Keratinocyte (primary cell): ENCODE measurements around the gene COL9A3. TPM values are rescaled to one million over a fixed set of nuclear protein-coding genes. Genes with fewer than 3 reads are reported as not detected.

ENCODE experiments used
- DNase-seq: peaks from one replicate; pipeline ENCODE4 v3.0.0-alpha.2; 2011; ENCODE audit warnings: low read depth, missing footprints, low spot score
- FAIRE-seq: peaks from 2 replicates; lab custom pipeline; 2011; peaks lifted over from hg19 to GRCh38; lab: Jason Lieb, UNC
- H2AFZ ChIP-seq: 2 replicates; pipeline ENCODE4 v1.6.0; 2012; ENCODE audit warnings: low read length, control low read depth, inconsistent platforms; ENCODE audit not compliant: control insufficient read depth
- H3K27ac ChIP-seq: 2 replicates; pipeline ENCODE4 v1.5.1; 2011; ENCODE audit warnings: low read length; ENCODE audit not compliant: control insufficient read depth, insufficient read depth
- H3K27me3 ChIP-seq: 3 replicates; pipeline ENCODE4 v1.6.0; 2011; ENCODE audit warnings: low read length; ENCODE audit not compliant: control insufficient read depth, insufficient read depth; ENCODE audit errors: extremely low read depth
- H3K36me3 ChIP-seq, 2 experiments: 2 replicates in 1 of 2; 3 replicates in 1 of 2; pipeline ENCODE4 v1.5.1; 2011; ENCODE audit warnings: low read length in 2 of 2, mild to moderate bottlenecking in 1 of 2; ENCODE audit not compliant: control insufficient read depth in 2 of 2, insufficient read depth in 2 of 2; ENCODE audit errors: extremely low read depth in 1 of 2
- H3K4me1 ChIP-seq: 3 replicates; pipeline ENCODE4 v1.5.1; 2011; ENCODE audit warnings: low read length; ENCODE audit not compliant: control insufficient read depth, insufficient read depth; ENCODE audit errors: extremely low read depth
- H3K4me2 ChIP-seq: 3 replicates; pipeline ENCODE4 v1.6.0; 2011; ENCODE audit warnings: low read depth, low read length; ENCODE audit not compliant: control insufficient read depth, insufficient read depth; ENCODE audit errors: extremely low read depth
- H3K4me3 ChIP-seq, 3 experiments: fragments of 200-600 bp in 1 of 3; sonication (generic) in 1 of 3; 2 replicates in 2 of 3; 3 replicates in 1 of 3; pipeline ENCODE4 v1.5.1; 2011 to 2016; ENCODE audit warnings: low read length in 3 of 3, mild to moderate bottlenecking in 3 of 3, control low read depth in 2 of 3, inconsistent platforms in 1 of 3, low read depth in 1 of 3, mixed read lengths in 1 of 3, mixed run types in 1 of 3, moderate library complexity in 1 of 3; ENCODE audit not compliant: control insufficient read depth in 2 of 3, insufficient read depth in 2 of 3; ENCODE audit errors: extremely low read depth in 1 of 3
- H3K79me2 ChIP-seq: 2 replicates; pipeline ENCODE4 v1.6.0; 2012; ENCODE audit warnings: low read length; ENCODE audit not compliant: control insufficient read depth, insufficient read depth
- H3K9ac ChIP-seq: 3 replicates; pipeline ENCODE4 v1.6.0; 2011; ENCODE audit warnings: low read length; ENCODE audit not compliant: control insufficient read depth, insufficient read depth; ENCODE audit errors: extremely low read depth
- H3K9me1 ChIP-seq: 3 replicates; pipeline ENCODE4 v1.6.0; 2011; ENCODE audit warnings: low read length; ENCODE audit not compliant: control insufficient read depth, insufficient read depth; ENCODE audit errors: extremely low read depth
- H3K9me3 ChIP-seq: 2 replicates; pipeline ENCODE4 v1.5.1; 2012; ENCODE audit warnings: low read depth, low read length; ENCODE audit not compliant: control insufficient read depth
- H4K20me1 ChIP-seq: 3 replicates; pipeline ENCODE4 v1.6.0; 2011; ENCODE audit warnings: low read length; ENCODE audit not compliant: control insufficient read depth, insufficient read depth; ENCODE audit errors: extremely low read depth
- EZH2 ChIP-seq: IDR thresholded peaks from one replicate; pipeline ENCODE4 v1.6.1; 2012; ENCODE audit warnings: inconsistent platforms, mild to moderate bottlenecking, low read length, moderate library complexity
- dilution Hi-C: fragments of 300-500 bp; cut with MboI; formaldehyde crosslinking; loops from one replicate; pipeline ENCODE4 v1.7.0; 2020; ENCODE audit warnings: low sequenced_read_pairs; ENCODE audit not compliant: extremely low pct_ligation_motif_present
- polyA plus RNA-seq, 5 experiments: library from polyadenylated mRNA; depleted of rRNA in 3 of 5; stranded (reverse) in 3 of 5; stranded (forward) in 1 of 5; unstranded in 1 of 5; fragments of >200 nt; gene quantifications; 1 replicate in 1 of 5; 2 replicates in 3 of 5; 3 replicates in 1 of 5; pipeline versions ENCODE4 v1.2.1 to v1.2.3, GENCODE V29; 2011 to 2012; ENCODE audit warnings: missing spikeins in 2 of 5, low read depth in 1 of 5, low replicate concordance in 1 of 5
- TF ChIP-seq, protein P1 (sequence below), 3 experiments: IDR thresholded peaks in 1 of 3; conservative IDR thresholded peaks in 1 of 3; optimal IDR thresholded peaks in 1 of 3; 2 replicates in 2 of 3; 3 replicates in 1 of 3; pipeline versions ENCODE3 to v1.5.1; 2011; ENCODE audit warnings: low read length in 3 of 3, mild to moderate bottlenecking in 3 of 3, moderate library complexity in 2 of 3, control low read depth in 1 of 3, inconsistent platforms in 1 of 3; ENCODE audit not compliant: insufficient read depth in 2 of 3; ENCODE audit errors: extremely low read depth in 1 of 3

COL9A3 gene
- polyA plus RNA-seq, 1 donor (not counting 4 experiments of a cell fraction or from before 2014, with no cell fraction given), result 4.8 TPM

DNA sequence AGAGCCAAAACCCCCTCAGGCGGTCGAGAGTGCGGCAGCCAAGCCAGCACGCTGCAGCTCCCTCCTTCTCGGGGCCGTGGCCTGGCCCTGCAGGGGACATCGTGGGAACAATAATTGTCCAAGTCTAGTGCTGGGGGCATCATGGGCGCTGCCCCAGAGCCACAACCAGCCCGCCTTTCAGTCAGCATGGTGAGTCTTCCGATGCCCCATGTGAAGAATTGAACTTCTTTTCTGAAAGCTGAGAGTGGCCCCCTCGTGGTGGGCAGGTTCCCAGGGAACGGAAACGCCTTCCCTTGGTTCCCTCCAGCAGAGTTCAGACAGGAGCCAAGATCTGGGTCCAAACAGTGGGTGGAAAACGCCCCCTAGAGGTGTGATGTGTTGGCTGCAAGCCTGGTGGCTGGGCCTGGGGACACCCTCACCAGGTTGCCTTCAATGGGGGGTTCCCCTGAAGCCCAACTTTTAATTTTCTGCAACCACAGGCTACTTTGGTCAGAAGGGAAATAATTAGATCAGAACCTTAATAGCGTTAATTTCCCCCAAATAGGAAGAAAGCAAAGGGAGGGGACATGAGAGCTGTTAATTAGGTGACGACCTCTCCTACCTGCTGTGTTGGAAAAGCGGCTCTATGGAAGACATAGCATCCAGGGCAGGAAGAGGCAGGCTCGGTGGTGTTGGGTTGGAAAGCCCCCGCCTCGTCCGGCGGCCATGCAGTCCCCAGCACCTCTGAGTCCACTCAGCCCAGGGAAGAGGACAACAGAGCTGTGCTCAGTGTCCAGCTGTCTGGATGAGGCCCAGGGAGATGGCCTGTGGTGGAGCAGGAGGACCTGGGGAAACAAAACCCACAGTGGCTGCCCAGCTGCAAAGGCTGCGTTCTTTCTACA, 25.3 kb upstream of the COL9A3 start:
- H3K4me3 ChIP-seq, result no peak overlapping the region
- TF ChIP-seq, protein P1, sequence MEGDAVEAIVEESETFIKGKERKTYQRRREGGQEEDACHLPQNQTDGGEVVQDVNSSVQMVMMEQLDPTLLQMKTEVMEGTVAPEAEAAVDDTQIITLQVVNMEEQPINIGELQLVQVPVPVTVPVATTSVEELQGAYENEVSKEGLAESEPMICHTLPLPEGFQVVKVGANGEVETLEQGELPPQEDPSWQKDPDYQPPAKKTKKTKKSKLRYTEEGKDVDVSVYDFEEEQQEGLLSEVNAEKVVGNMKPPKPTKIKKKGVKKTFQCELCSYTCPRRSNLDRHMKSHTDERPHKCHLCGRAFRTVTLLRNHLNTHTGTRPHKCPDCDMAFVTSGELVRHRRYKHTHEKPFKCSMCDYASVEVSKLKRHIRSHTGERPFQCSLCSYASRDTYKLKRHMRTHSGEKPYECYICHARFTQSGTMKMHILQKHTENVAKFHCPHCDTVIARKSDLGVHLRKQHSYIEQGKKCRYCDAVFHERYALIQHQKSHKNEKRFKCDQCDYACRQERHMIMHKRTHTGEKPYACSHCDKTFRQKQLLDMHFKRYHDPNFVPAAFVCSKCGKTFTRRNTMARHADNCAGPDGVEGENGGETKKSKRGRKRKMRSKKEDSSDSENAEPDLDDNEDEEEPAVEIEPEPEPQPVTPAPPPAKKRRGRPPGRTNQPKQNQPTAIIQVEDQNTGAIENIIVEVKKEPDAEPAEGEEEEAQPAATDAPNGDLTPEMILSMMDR (optimal IDR thresholded peaks at IDR 0.05 in 1 of 3, IDR thresholded peaks at IDR 0.05 in 1 of 3, conservative IDR thresholded peaks at IDR 0.05 in 1 of 3; ENCODE audit: extremely low read depth in 1 of 3, insufficient read depth in 2 of 3, low read length in 3 of 3), result peak; percentile 93 to 99 (median 97)
- no peak for TF ChIP-seq EZH2
- no peaks in the 10 kb centered on the region for H3K9me3 ChIP-seq
- dilution Hi-C loops, result no loop called here
- H3K36me3 ChIP-seq, result no peaks in the 10 kb centered on the region
- H3K4me2 ChIP-seq, result peak overlapping the region; percentile 62
- H3K4me1 ChIP-seq, result peaks cover 30% of the 10 kb centered on the region
- H3K27me3 ChIP-seq, result peaks cover 6% of the 10 kb centered on the region
- FAIRE-seq (peak; percentile 68), DNase-seq (no peak)
- H3K27ac ChIP-seq, result no peak overlapping the region
- H3K79me2 ChIP-seq, result no peaks in the 10 kb centered on the region
- no peak overlapping the region for H3K9ac ChIP-seq
- no peak overlapping the region for H2AFZ ChIP-seq
- no peaks in the 10 kb centered on the region for H3K9me1 ChIP-seq
- H4K20me1 ChIP-seq, result no peaks in the 10 kb centered on the region

DNA sequence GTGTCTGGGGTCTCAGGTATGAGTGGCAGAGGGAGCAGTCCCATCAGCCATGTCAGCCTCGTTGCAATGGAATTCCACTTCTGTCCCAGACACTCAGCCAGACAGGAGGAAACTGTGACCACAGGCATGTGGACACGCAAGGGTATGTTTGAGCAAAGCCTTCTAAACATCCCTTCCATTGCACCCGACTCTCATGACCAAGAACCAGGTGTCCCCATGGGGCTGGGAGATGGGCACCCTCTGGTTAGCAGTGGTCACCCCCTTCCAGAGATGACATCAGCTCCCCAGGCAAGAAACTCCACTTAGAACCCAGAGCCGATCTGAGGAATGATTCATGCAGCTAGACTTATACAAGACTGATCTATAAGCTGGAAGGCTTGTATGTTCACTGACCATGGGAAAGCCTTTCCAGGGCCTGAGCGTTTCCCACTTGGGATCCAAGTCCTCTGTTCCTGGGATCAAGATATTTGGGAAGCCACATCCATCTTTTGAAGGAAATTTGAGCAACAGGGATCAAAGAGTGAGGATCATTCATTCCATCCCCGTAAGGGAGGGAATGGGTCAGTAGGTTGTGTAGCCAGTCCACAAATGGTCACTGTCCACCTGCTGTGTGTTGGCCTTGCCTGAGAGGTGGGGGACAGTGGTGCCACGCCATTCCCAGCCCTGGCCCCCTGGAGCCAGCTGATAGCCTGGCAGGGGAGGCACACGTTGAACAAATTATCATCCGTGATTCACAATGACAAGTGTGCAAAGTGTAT, 24.5 kb upstream of the COL9A3 start:
- no peak for DNase-seq
- TF ChIP-seq, protein P1 (optimal IDR thresholded peaks at IDR 0.05 in 1 of 3, IDR thresholded peaks at IDR 0.05 in 1 of 3, conservative IDR thresholded peaks at IDR 0.05 in 1 of 3; ENCODE audit: extremely low read depth in 1 of 3, insufficient read depth in 2 of 3, low read length in 3 of 3), result no peak
- no peak for TF ChIP-seq EZH2
- dilution Hi-C loops, result no loop called here
- Histone ChIP-seq H3K79me2 (peaks cover 5% of the 10 kb centered on the region), H3K27me3 (peaks cover 6% of the 10 kb centered on the region), H3K36me3 (no peaks in the 10 kb centered on the region), H3K4me1 (peaks cover 34% of the 10 kb centered on the region), H3K4me2 (no peak overlapping the region), H3K9me1 (peaks cover 1% of the 10 kb centered on the region), H4K20me1 (no peaks in the 10 kb centered on the region), H3K4me3 (no peak overlapping the region), H3K9me3 (no peaks in the 10 kb centered on the region), H3K9ac (no peak overlapping the region), H2AFZ (no peak overlapping the region), H3K27ac (no peak overlapping the region)
- FAIRE-seq, result no peak
